KMS-11 (cell line): ENCODE results near the gene PLPPR4.

Experiments used
- H2AFZ ChIP-seq: fragments of 200-600 bp; sonication (generic); 2 replicates; pipeline ENCODE4 v1.6.1; 2016; ENCODE audit warnings: antibody characterized with exemption, mixed run types, low read depth
- H3K27ac ChIP-seq: fragments of 200-600 bp; sonication (generic); 2 replicates; pipeline ENCODE4 v1.6.1; 2016; ENCODE audit warnings: mild to moderate bottlenecking, mixed run types
- H3K27me3 ChIP-seq: fragments of 200-600 bp; sonication (generic); 2 replicates; pipeline ENCODE4 v1.6.1; 2017; ENCODE audit warnings: mild to moderate bottlenecking, low read depth, mixed run types, moderate library complexity; ENCODE audit not compliant: insufficient read depth
- H3K36me3 ChIP-seq: fragments of 200-600 bp; sonication (generic); 2 replicates; pipeline ENCODE4 v1.6.1; 2017; ENCODE audit warnings: mild to moderate bottlenecking, mixed run types; ENCODE audit not compliant: insufficient read depth
- H3K4me1 ChIP-seq: fragments of 200-600 bp; sonication (generic); 2 replicates; pipeline ENCODE4 v1.6.1; 2016; ENCODE audit warnings: mild to moderate bottlenecking, low read depth, mixed run types; ENCODE audit not compliant: poor library complexity, severe bottlenecking
- H3K4me2 ChIP-seq: fragments of 200-600 bp; sonication (generic); 2 replicates; pipeline ENCODE4 v1.7.0; 2016; ENCODE audit warnings: mild to moderate bottlenecking, mixed run types
- H3K4me3 ChIP-seq: fragments of 200-600 bp; sonication (generic); IDR thresholded peaks from 2 replicates; pipeline ENCODE4 v1.6.1; 2017; ENCODE audit warnings: low read depth, low read length, mixed read lengths; ENCODE audit not compliant: insufficient read depth
- H3K79me2 ChIP-seq: fragments of 200-600 bp; sonication (generic); 2 replicates; pipeline ENCODE4 v1.6.1; 2016; ENCODE audit warnings: low read depth, mixed run types; ENCODE audit not compliant: insufficient read depth
- H3K9ac ChIP-seq: fragments of 200-600 bp; sonication (generic); 2 replicates; pipeline ENCODE4 v1.6.1; 2016; ENCODE audit warnings: mild to moderate bottlenecking, mixed run types
- H4K20me1 ChIP-seq: fragments of 200-600 bp; sonication (generic); 2 replicates; pipeline ENCODE4 v1.6.1; 2016; ENCODE audit warnings: mild to moderate bottlenecking, mixed run types; ENCODE audit not compliant: insufficient read depth
- CTCF ChIP-seq: fragments of 200-600 bp; sonication (generic); conservative IDR thresholded peaks from 2 replicates; pipeline ENCODE4 v1.6.1; 2017; ENCODE audit warnings: low read depth, mild to moderate bottlenecking, antibody characterized with exemption, low read length, moderate library complexity, mixed read lengths

PLPPR4 gene

DNA sequence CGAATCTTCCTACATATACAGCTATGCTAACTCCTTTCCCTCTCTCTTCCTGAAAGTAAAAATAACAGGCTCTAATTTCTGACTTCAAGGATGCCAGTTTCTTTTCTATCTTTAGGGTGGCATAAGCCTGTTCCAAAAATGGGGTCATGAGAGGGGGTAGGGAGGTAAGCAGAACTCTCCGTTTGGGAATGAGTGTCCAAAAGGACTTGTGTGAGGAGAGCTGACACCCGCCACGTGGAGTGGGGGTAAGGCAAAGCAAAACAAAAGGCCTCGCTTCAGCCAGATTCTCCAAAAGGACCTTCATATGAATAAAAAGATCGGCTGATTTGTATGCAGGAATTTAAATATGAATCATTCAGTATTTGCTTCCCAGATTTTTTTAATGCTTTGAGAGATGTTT is 28.6 kb downstream of the PLPPR4 start:
- Histone ChIP-seq H2AFZ (no peak overlapping the region), H3K4me1 (no peaks in the 10 kb centered on the region), H4K20me1 (no peaks in the 10 kb centered on the region), H3K4me3 (no peak overlapping the region), H3K27me3 (no peaks in the 10 kb centered on the region), H3K79me2 (no peaks in the 10 kb centered on the region), H3K4me2 (no peak overlapping the region), H3K27ac (no peak overlapping the region), H3K9ac (no peak overlapping the region), H3K36me3 (no peaks in the 10 kb centered on the region)
- TF ChIP-seq CTCF: no peak

- H3K79me2 ChIP-seq: no peaks in the 10 kb centered on the region
- H3K4me1 ChIP-seq: no peaks in the 10 kb centered on the region
- no peaks in the 10 kb centered on the region for H3K27me3 ChIP-seq
- H3K4me3 ChIP-seq: no peak overlapping the region
- no peak for TF ChIP-seq CTCF
- no peaks in the 10 kb centered on the region for H3K36me3 ChIP-seq
- no peak overlapping the region for H2AFZ ChIP-seq
- H3K27ac ChIP-seq: no peak overlapping the region
- no peak overlapping the region for H3K9ac ChIP-seq
- H3K4me2 ChIP-seq: no peak overlapping the region
- no peaks in the 10 kb centered on the region for H4K20me1 ChIP-seq
Measured at GRCh38 chr1:99297923-99298322, 33.6 kb downstream of the PLPPR4 start.

DNA sequence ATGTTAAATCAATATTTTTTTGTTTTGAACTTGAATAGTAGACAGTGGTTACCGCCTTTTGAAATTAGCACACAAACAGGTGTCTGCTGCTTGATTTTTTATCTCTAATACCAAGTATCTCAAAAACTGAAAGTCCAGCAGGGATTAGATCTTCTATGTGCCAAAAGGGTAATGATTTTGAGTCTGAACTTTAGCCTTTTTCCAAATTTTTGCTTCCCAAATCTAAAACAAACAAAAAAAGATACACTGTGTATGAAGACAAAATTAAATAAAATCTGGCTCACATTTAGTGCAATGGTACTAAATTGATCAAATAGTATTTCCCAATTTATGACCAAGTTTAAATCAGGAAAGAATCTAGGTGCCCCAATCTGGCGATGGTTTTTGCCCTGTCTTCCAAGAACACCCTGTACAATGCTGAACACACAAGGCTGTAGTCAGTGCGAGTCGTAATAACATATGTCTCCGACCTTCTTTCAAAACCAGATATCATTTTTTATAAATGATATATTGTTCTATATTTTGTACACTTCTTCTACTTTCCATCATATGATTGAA is 40.5 kb downstream of the PLPPR4 start:
- no peak overlapping the region for H3K4me2 ChIP-seq
- H3K9ac ChIP-seq: no peak overlapping the region
- no peaks in the 10 kb centered on the region for H3K79me2 ChIP-seq
- H3K27me3 ChIP-seq: no peaks in the 10 kb centered on the region
- no peaks in the 10 kb centered on the region for H4K20me1 ChIP-seq
- H3K27ac ChIP-seq: no peak overlapping the region
- no peaks in the 10 kb centered on the region for H3K36me3 ChIP-seq
- no peak overlapping the region for H2AFZ ChIP-seq
- no peak for TF ChIP-seq CTCF
- H3K4me1 ChIP-seq: no peaks in the 10 kb centered on the region
- H3K4me3 ChIP-seq: no peak overlapping the region

DNA sequence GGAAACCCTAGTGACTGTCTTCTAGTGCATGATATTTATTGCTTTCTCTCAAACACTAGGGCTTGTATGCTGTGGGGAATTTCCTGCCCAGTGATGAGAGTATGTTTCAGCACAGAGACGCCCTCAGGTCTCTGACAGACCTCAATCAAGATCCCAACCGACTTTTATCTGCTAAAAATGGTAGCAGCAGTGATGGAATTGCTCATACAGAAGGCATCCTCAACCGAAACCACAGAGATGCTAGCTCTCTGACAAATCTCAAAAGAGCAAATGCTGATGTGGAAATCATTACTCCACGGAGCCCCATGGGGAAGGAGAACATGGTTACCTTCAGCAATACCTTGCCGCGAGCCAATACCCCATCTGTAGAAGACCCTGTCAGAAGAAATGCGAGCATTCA is 41.3 kb downstream of the PLPPR4 start:
- no peaks in the 10 kb centered on the region for H3K27me3 ChIP-seq
- no peak overlapping the region for H3K4me3 ChIP-seq
- TF ChIP-seq CTCF: no peak
- no peak overlapping the region for H3K4me2 ChIP-seq
- no peak overlapping the region for H3K27ac ChIP-seq
- no peaks in the 10 kb centered on the region for H3K79me2 ChIP-seq
- H3K36me3 ChIP-seq: no peaks in the 10 kb centered on the region
- no peaks in the 10 kb centered on the region for H4K20me1 ChIP-seq
- H3K4me1 ChIP-seq: no peaks in the 10 kb centered on the region
- no peak overlapping the region for H3K9ac ChIP-seq
- H2AFZ ChIP-seq: no peak overlapping the region
